ENCODE measurements around the gene DPH6. TPM values are rescaled to one million over a fixed set of nuclear protein-coding genes. Genes with fewer than 3 reads are reported as not detected.
A peak's percentile ranks its signal among the peaks of the same experiment; 100 is the strongest.

Gene DPH6
- total and polyA plus RNA-seq, 8 donors = 2.6 to 15.1 (median 11.8) TPM

DNA sequence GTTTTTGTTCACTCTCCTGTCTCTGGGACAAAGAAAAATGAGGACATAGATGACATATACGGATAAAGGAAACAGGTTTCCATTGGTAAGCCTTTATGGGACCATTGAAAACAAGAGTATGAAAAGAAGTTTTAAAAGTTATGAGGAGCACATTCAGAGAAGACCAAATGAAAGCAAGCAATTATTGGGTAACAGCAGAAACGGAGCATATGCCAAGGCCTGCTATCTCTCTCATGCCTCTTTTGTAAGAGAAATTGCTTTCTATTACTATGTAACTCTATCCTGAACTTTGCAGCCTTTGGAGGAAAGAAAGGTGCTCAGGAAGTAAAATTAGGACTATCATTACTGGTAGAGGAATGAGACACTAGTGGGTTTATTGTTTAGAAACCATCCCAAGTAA lies 14.9 kb upstream of the DPH6 start:
- no peak overlapping the region for H3K4me3 ChIP-seq
- 62 to 63% methylated on average over 2 of the region's 2 CpGs for WGBS, 2 donors
- TF ChIP-seq, protein P1, sequence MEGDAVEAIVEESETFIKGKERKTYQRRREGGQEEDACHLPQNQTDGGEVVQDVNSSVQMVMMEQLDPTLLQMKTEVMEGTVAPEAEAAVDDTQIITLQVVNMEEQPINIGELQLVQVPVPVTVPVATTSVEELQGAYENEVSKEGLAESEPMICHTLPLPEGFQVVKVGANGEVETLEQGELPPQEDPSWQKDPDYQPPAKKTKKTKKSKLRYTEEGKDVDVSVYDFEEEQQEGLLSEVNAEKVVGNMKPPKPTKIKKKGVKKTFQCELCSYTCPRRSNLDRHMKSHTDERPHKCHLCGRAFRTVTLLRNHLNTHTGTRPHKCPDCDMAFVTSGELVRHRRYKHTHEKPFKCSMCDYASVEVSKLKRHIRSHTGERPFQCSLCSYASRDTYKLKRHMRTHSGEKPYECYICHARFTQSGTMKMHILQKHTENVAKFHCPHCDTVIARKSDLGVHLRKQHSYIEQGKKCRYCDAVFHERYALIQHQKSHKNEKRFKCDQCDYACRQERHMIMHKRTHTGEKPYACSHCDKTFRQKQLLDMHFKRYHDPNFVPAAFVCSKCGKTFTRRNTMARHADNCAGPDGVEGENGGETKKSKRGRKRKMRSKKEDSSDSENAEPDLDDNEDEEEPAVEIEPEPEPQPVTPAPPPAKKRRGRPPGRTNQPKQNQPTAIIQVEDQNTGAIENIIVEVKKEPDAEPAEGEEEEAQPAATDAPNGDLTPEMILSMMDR (IDR thresholded peaks at IDR 0.05) = no peak
- H3K4me1 ChIP-seq = peaks cover 0 to 6% (median 0%) of the 10 kb centered on the region in 3 donors
- intact Hi-C loops (cut with DNase I) = no loop called here
- H3K36me3 ChIP-seq = no peaks in the 10 kb centered on the region
- no peaks in the 10 kb centered on the region for H3K9me3 ChIP-seq
- peak in 1 of 4 donors; percentile 30 for ATAC-seq
- FAIRE-seq = no peak
- H3K27ac ChIP-seq = no peak overlapping the region
- no peaks in the 10 kb centered on the region for H3K27me3 ChIP-seq
- no peak for DNase-seq

DNA sequence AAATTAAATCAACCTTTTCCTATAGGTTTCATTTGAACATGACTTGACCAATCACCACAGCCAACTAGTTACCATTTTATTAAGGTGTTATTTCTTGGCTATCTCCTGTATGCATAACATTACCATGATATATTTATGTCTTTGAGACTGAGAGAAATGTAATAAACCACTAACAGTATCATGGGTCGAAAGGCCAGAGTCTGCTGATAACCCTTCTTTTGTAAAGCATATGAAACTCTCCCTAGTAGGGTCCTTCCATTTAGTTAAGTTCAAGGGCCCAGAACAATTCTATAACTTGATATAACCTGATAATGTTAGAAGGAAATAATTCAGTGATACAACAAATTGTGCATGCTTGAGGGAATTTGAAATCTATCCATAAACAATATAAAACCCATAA lies 14.3 kb upstream of the DPH6 start:
- Histone ChIP-seq H3K27me3 (no peaks in the 10 kb centered on the region), H3K27ac (no peak overlapping the region), H3K4me3 (no peak overlapping the region), H3K9me3 (no peaks in the 10 kb centered on the region), H3K4me1 (peaks cover 0 to 6% (median 0%) of the 10 kb centered on the region in 3 donors), H3K36me3 (no peaks in the 10 kb centered on the region)
- intact Hi-C loops (cut with DNase I) = no loop called here
- DNase-seq = no peak
- 88 to 97% methylated on average over 1 of the region's 1 CpG for WGBS, 2 donors
- TF ChIP-seq, protein P1 (IDR thresholded peaks at IDR 0.05) = no peak
- no peak for FAIRE-seq
- no peak for ATAC-seq

GRCh38 chr15:35559683-35560082 lies 13.7 kb upstream of the DPH6 start:
- no peak for ATAC-seq

GRCh38 chr15:35557544-35557943 lies 11.6 kb upstream of the DPH6 start:
- intact Hi-C loops (cut with DNase I) = no loop called here
- Histone ChIP-seq H3K9me3 (no peaks in the 10 kb centered on the region), H3K36me3 (no peaks in the 10 kb centered on the region), H3K27ac (no peak overlapping the region), H3K27me3 (no peaks in the 10 kb centered on the region), H3K4me1 (peaks cover 0 to 6% (median 0%) of the 10 kb centered on the region in 3 donors), H3K4me3 (no peak overlapping the region)
- TF ChIP-seq, protein P1 (IDR thresholded peaks at IDR 0.05) = no peak
- no peak for DNase-seq
- 90 to 92% methylated on average over 4 of the region's 4 CpGs for WGBS, 2 donors
- ATAC-seq = no peak
- FAIRE-seq = no peak

More at GRCh38 chr15:35559683-35560082, 13.7 kb upstream of the DPH6 start:
- intact Hi-C loops (cut with DNase I) = no loop called here
- H3K27ac ChIP-seq = no peak overlapping the region
- TF ChIP-seq, protein P1 (IDR thresholded peaks at IDR 0.05) = no peak
- H3K4me3 ChIP-seq = no peak overlapping the region
- H3K4me1 ChIP-seq = peaks cover 0 to 6% (median 0%) of the 10 kb centered on the region in 3 donors
- no peaks in the 10 kb centered on the region for H3K36me3 ChIP-seq
- no peaks in the 10 kb centered on the region for H3K27me3 ChIP-seq
- DNase-seq = no peak
- WGBS, 2 donors = 66 to 69% methylated on average over 2 of the region's 2 CpGs
- H3K9me3 ChIP-seq = no peaks in the 10 kb centered on the region
- no peak for FAIRE-seq

DNA sequence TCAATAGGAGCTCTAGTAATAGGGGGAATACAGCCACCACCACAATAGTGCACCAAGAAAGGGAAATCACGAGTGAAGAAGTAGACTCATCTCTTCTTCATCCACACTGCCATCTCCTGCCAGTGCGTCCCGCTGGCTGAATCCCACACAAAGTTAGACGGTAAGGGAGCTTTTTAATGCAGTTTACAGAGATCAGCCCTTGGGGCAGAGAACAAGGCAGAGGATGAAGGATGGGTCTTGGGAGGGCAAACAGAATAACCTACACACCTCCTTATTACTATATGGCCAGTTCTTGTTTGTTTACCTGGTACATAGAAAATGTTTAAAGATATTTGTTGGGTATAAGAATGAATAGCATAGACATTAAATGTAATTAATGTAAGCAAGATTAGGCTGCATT lies 11.0 kb upstream of the DPH6 start:
- Histone ChIP-seq H3K4me1 (peaks cover 0 to 6% (median 0%) of the 10 kb centered on the region in 3 donors), H3K27ac (no peak overlapping the region), H3K9me3 (no peaks in the 10 kb centered on the region), H3K27me3 (no peaks in the 10 kb centered on the region), H3K4me3 (no peak overlapping the region), H3K36me3 (no peaks in the 10 kb centered on the region)
- no peak for ATAC-seq
- intact Hi-C loops (cut with DNase I) = no loop called here
- no peak for DNase-seq
- TF ChIP-seq, protein P1 (IDR thresholded peaks at IDR 0.05) = no peak
- no peak for FAIRE-seq
- WGBS, 2 donors = 94 to 99% methylated on average over 4 of the region's 4 CpGs
